H1 (cell line): ENCODE measurements around the gene GZF1.

ENCODE experiments used
- BRCA1 ChIP-seq: IDR thresholded peaks from 2 replicates; pipeline ENCODE4 v1.6.1; 2012; ENCODE audit warnings: low read depth, low read length, improper control_type of control experiment
- CHD2 ChIP-seq: IDR thresholded peaks from 2 replicates; pipeline ENCODE4 v1.6.1; 2012; ENCODE audit warnings: low read length, improper control_type of control experiment
- EP300 ChIP-seq, 2 experiments: IDR thresholded peaks; 1 replicate in 1 of 2; 2 replicates in 1 of 2; pipeline ENCODE4 v1.6.1; 2011 to 2012; ENCODE audit warnings: low read depth in 2 of 2, low read length in 2 of 2, mild to moderate bottlenecking in 2 of 2, borderline replicate concordance in 1 of 2, inconsistent platforms in 1 of 2, moderate library complexity in 1 of 2
- EZH2 ChIP-seq: fragments of 200-600 bp; sonication (generic); IDR thresholded peaks from 2 replicates; pipeline ENCODE4 v1.7.1; 2012; ENCODE audit warnings: low read depth, mild to moderate bottlenecking, moderate library complexity, low read length, inconsistent platforms; ENCODE audit not compliant: severe bottlenecking
- FOSL1 ChIP-seq: IDR thresholded peaks from 2 replicates; pipeline ENCODE4 v1.6.1; 2011; ENCODE audit warnings: mild to moderate bottlenecking, low read depth, low read length, moderate library complexity; ENCODE audit not compliant: insufficient read depth
- GABPA ChIP-seq: IDR thresholded peaks from 2 replicates; pipeline ENCODE4 v1.6.1; 2011; ENCODE audit warnings: mild to moderate bottlenecking, low read length, moderate library complexity, borderline replicate concordance; ENCODE audit not compliant: insufficient read depth
- HDAC6 ChIP-seq: IDR thresholded peaks from one replicate; pipeline ENCODE4 v1.7.1; 2012; ENCODE audit warnings: low read depth, mild to moderate bottlenecking, inconsistent platforms, low read length, moderate library complexity
- POLR2A ChIP-seq, 2 experiments: IDR thresholded peaks; 1 replicate in 1 of 2; 2 replicates in 1 of 2; pipeline ENCODE4 v1.6.1; 2011; ENCODE audit warnings: low read depth in 2 of 2, low read length in 2 of 2, mild to moderate bottlenecking in 2 of 2; ENCODE audit errors: control extremely low read depth in 1 of 2
- SP1 ChIP-seq: IDR thresholded peaks from 2 replicates; pipeline ENCODE4 v1.6.1; 2011; ENCODE audit warnings: low read depth, low read length
- SRF ChIP-seq: IDR thresholded peaks from 2 replicates; pipeline ENCODE4 v1.6.1; 2011; ENCODE audit warnings: mild to moderate bottlenecking, low read depth, low read length, moderate library complexity
- SUZ12 ChIP-seq: fragments of 200-600 bp; sonication (generic); IDR thresholded peaks from 2 replicates; pipeline ENCODE4 v1.6.1; 2012; ENCODE audit warnings: mild to moderate bottlenecking, inconsistent platforms, low read length, moderate library complexity, mixed read lengths
- TEAD4 ChIP-seq: IDR thresholded peaks from 2 replicates; pipeline ENCODE4 v1.6.1; 2012; ENCODE audit warnings: low read depth, low read length, inconsistent platforms, mixed read lengths
- USF2 ChIP-seq: IDR thresholded peaks from 2 replicates; pipeline ENCODE4 v1.6.1; 2011; ENCODE audit warnings: low read length, improper control_type of control experiment
- TF ChIP-seq, protein P1 (sequence below), 3 experiments: IDR thresholded peaks; 1 replicate in 2 of 3; 2 replicates in 1 of 3; pipeline versions ENCODE4 v1.5.1 to v1.6.1; 2011; ENCODE audit warnings: low read length in 3 of 3, mild to moderate bottlenecking in 3 of 3, inconsistent platforms in 2 of 3, low read depth in 1 of 3, moderate library complexity in 1 of 3; ENCODE audit not compliant: insufficient read depth in 1 of 3; ENCODE audit errors: control extremely low read depth in 1 of 3

- TF ChIP-seq, protein P1, sequence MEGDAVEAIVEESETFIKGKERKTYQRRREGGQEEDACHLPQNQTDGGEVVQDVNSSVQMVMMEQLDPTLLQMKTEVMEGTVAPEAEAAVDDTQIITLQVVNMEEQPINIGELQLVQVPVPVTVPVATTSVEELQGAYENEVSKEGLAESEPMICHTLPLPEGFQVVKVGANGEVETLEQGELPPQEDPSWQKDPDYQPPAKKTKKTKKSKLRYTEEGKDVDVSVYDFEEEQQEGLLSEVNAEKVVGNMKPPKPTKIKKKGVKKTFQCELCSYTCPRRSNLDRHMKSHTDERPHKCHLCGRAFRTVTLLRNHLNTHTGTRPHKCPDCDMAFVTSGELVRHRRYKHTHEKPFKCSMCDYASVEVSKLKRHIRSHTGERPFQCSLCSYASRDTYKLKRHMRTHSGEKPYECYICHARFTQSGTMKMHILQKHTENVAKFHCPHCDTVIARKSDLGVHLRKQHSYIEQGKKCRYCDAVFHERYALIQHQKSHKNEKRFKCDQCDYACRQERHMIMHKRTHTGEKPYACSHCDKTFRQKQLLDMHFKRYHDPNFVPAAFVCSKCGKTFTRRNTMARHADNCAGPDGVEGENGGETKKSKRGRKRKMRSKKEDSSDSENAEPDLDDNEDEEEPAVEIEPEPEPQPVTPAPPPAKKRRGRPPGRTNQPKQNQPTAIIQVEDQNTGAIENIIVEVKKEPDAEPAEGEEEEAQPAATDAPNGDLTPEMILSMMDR (IDR thresholded peaks at IDR 0.05; ENCODE audit: control extremely low read depth in 1 of 3, insufficient read depth in 1 of 3, low read depth in 1 of 3, low read length in 3 of 3) = no peak
- TF ChIP-seq SP1 (no peak), POLR2A (IDR thresholded peaks at IDR 0.05; ENCODE audit: control extremely low read depth in 1 of 2, low read depth in 2 of 2, low read length in 2 of 2) (no peak), GABPA (no peak), EP300 (IDR thresholded peaks at IDR 0.05; ENCODE audit: borderline replicate concordance in 1 of 2, low read depth in 2 of 2, low read length in 2 of 2) (no peak), SRF (no peak), CHD2 (no peak), HDAC6 (no peak), SUZ12 (no peak), BRCA1 (no peak), USF2 (no peak), TEAD4 (no peak), EZH2 (no peak), FOSL1 (no peak)
Observed at GRCh38 chr20:23313271-23313670, 48.7 kb upstream of the GZF1 start.
